B cell (primary cell): ENCODE results near the gene APLP2.

Experiments used
- CTCF ChIP-seq: fragments of 200-600 bp; IDR thresholded peaks from one replicate; pipeline ENCODE4 v1.8.0; 2022; ENCODE audit warnings: antibody characterized with exemption, mild to moderate bottlenecking
- EZH2 ChIP-seq: IDR thresholded peaks from 2 replicates; pipeline ENCODE4 v1.6.1; 2012; ENCODE audit warnings: borderline replicate concordance, low read depth, mild to moderate bottlenecking, moderate library complexity, low read length; ENCODE audit not compliant: insufficient read depth, poor library complexity, severe bottlenecking

DNA sequence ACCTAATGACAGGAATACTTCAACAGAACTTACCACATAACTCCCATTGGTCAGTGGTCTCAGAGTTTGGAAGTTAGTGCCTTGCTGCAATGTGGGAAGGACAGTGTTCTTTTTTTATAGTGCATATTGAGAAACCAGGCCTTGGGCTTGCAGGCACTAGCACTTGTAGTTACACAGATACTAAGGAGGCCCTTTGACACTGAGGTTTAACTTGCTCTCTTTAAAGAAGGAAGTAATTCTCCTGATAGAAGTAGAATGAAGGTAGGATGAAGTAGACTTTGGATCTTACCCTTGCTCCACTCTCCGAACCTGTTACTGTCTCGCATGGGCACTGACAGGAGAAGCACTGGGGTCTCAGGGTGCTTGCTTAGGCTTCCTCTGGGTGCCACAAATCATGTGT, 58.9 kb downstream of the APLP2 start:
- TF ChIP-seq CTCF (no peak), EZH2 (no peak)
